ENCODE measurements around the gene TCF3.

GRCh38 chr19:1610579-1610978 is 41.8 kb downstream of the TCF3 start:
- no peak for TF ChIP-seq CTCF (IDR thresholded peaks at IDR 0.05)
- no peak for TF ChIP-seq POLR2A (IDR thresholded peaks at IDR 0.05)

Measured in tibial nerve (tissue), 3 donors.